A673 (cell line): ENCODE results near the gene ZNF440. TPM values are rescaled to one million over a fixed set of nuclear protein-coding genes. Genes with fewer than 3 reads are reported as not detected.

ENCODE experiments used
- BruUV-seq: library from RNA; stranded (reverse); fragments of 400-500 nt; replicated peaks from 2 replicates; lab custom pipeline; 2021; lab: Mats Ljungman, UMichigan
- CTCF ChIA-PET: fragments of 300-600 bp; sonication (Branson Sonifier 250); formaldehyde crosslinking; loops from one replicate; lab custom pipeline; 2022; ENCODE audit warnings: antibody characterized with exemption; lab: Charles Lee
- POLR2A ChIA-PET: fragments of 300-600 bp; sonication (Branson Sonifier 250); formaldehyde crosslinking; loops from one replicate; lab custom pipeline; 2022; ENCODE audit warnings: antibody characterized with exemption; ENCODE audit not compliant: low non-redundant PET; lab: Charles Lee
- DNase-seq: peaks from one replicate; pipeline ENCODE4 v3.0.0-alpha.2; 2015; ENCODE audit warnings: low spot score
- H3K27ac ChIP-seq: fragments of 200-600 bp; sonication (generic); 2 replicates; pipeline ENCODE4 v1.5.1; 2016; ENCODE audit warnings: mixed run types, low read depth, mild to moderate bottlenecking, mixed read lengths, antibody characterized with exemption, low read length; ENCODE audit not compliant: poor library complexity, severe bottlenecking
- H3K27me3 ChIP-seq: fragments of 200-600 bp; sonication (generic); replicated peaks from 2 replicates; pipeline ENCODE4 v1.6.1; 2017; ENCODE audit warnings: mixed run types, low read depth, mild to moderate bottlenecking, mixed read lengths, antibody characterized with exemption, low read length; ENCODE audit not compliant: insufficient read depth, poor library complexity
- H3K36me3 ChIP-seq: fragments of 200-600 bp; sonication (generic); 2 replicates; pipeline ENCODE4 v1.6.1; 2016; ENCODE audit warnings: mixed run types, mild to moderate bottlenecking, mixed read lengths, antibody characterized with exemption, low read length; ENCODE audit not compliant: insufficient read depth, poor library complexity, severe bottlenecking
- H3K4me1 ChIP-seq: fragments of 200-600 bp; sonication (generic); 2 replicates; pipeline ENCODE4 v1.6.1; 2017; ENCODE audit warnings: mixed run types, mild to moderate bottlenecking, mixed read lengths, antibody characterized with exemption, low read length; ENCODE audit not compliant: insufficient read depth, poor library complexity, severe bottlenecking
- H3K4me3 ChIP-seq: fragments of 200-600 bp; sonication (generic); 2 replicates; pipeline ENCODE4 v1.5.1; 2016; ENCODE audit warnings: low read depth, mixed run types, mild to moderate bottlenecking, mixed read lengths, low read length; ENCODE audit not compliant: poor library complexity, severe bottlenecking
- H3K9me3 ChIP-seq: fragments of 200-600 bp; sonication (generic); 2 replicates; pipeline ENCODE4 v1.6.1; 2016; ENCODE audit warnings: mixed run types, low read depth, mild to moderate bottlenecking, mixed read lengths, antibody characterized with exemption, low read length; ENCODE audit not compliant: poor library complexity, severe bottlenecking
- CTCF ChIP-seq: fragments of 300-800, 200-600 bp; sonication (generic); conservative IDR thresholded peaks from 2 replicates; pipeline ENCODE4 v1.5.1; 2017; ENCODE audit warnings: low read depth, mild to moderate bottlenecking, antibody characterized with exemption, low read length, moderate library complexity, mixed read lengths
- EZH2 ChIP-seq: fragments of 200-600 bp; sonication (generic); IDR thresholded peaks from 2 replicates; pipeline ENCODE4 v1.6.1; 2017; ENCODE audit warnings: borderline replicate concordance, low read depth, mild to moderate bottlenecking, mixed read lengths, antibody characterized with exemption, low read length; ENCODE audit not compliant: poor library complexity, severe bottlenecking
- intact Hi-C: fragments of 100-400 bp; cut with micrococcal nuclease; formaldehyde crosslinking; loops from one replicate; pipeline ENCODE4 v1.10.0; 2022; ENCODE audit not compliant: unreplicated experiment
- total RNA-seq: library from RNA; stranded (reverse); gene quantifications from 2 replicates; pipeline ENCODE4 v1.2.3, GENCODE V29; 2021

The ZNF440 gene
- total RNA-seq, 1 experiment from 2014 or later, result 7.1 TPM

- intact Hi-C loops, result no loop called here
- BruUV-seq, result no TSS peak
Measured at GRCh38 chr19:11853358-11853757, 39.3 kb downstream of the ZNF440 start.

GRCh38 chr19:11856596-11857250 lies 42.6 kb downstream of the ZNF440 start:
- ChIA-PET POLR2A (interaction anchor here (0.6 kb wide), 1 partner anchor 81 kb away, joined by 10 read pairs; no protein-coding TSS in a partner anchor), CTCF (no interaction called here)
- Histone ChIP-seq H3K27me3 (no peaks in the 10 kb centered on the region), H3K4me1 (no peaks in the 10 kb centered on the region), H3K4me3 (no peak overlapping the region), H3K36me3 (no peaks in the 10 kb centered on the region), H3K9me3 (no peaks in the 10 kb centered on the region), H3K27ac (no peak overlapping the region)
- intact Hi-C loops, result loop anchor here (5.0 kb wide), 1 partner anchor 59 kb away; the partner anchor contains the start of gene ZNF491
- TF ChIP-seq CTCF, result no peak
- TF ChIP-seq EZH2, result no peak
- no peak for DNase-seq
- no TSS peak for BruUV-seq

More at GRCh38 chr19:11853358-11853757, 39.3 kb downstream of the ZNF440 start:
- no peak for DNase-seq
- Histone ChIP-seq H3K4me3 (no peak overlapping the region), H3K4me1 (no peaks in the 10 kb centered on the region), H3K9me3 (no peaks in the 10 kb centered on the region), H3K36me3 (no peaks in the 10 kb centered on the region), H3K27me3 (no peaks in the 10 kb centered on the region), H3K27ac (no peak overlapping the region)
- ChIA-PET POLR2A (no interaction called here), CTCF (no interaction called here)
- TF ChIP-seq CTCF (no peak), EZH2 (no peak)

GRCh38 chr19:11860721-11861120 lies 46.6 kb downstream of the ZNF440 start:
- Histone ChIP-seq H3K4me1 (no peaks in the 10 kb centered on the region), H3K9me3 (no peaks in the 10 kb centered on the region), H3K4me3 (no peak overlapping the region), H3K27me3 (no peaks in the 10 kb centered on the region), H3K27ac (no peak overlapping the region), H3K36me3 (no peaks in the 10 kb centered on the region)
- BruUV-seq, result no TSS peak
- POLR2A ChIA-PET, result no interaction called here
- intact Hi-C loops, result no loop called here
- TF ChIP-seq CTCF, result no peak
- no peak for TF ChIP-seq EZH2
- CTCF ChIA-PET, result no interaction called here
- no peak for DNase-seq
